Choroid plexus epithelial cell (primary cell): Measurements from ENCODE around the gene GNA15.
"Not testable (repeated sequence)": the region's sequence is repeated elsewhere in the genome, so short reads cannot be mapped to it uniquely, and the experiment has no call there.

ENCODE experiments used
- DNase-seq: peaks from one replicate; pipeline ENCODE4 v3.0.0-alpha.2; 2010; ENCODE audit warnings: low read depth
- H3K4me3 ChIP-seq: 2 replicates; pipeline ENCODE4 v1.5.1; 2011; ENCODE audit warnings: low read depth, mild to moderate bottlenecking, control low read depth, low read length, moderate library complexity
- CTCF ChIP-seq: conservative IDR thresholded peaks from 2 replicates; pipeline ENCODE4 v1.5.1; 2011; ENCODE audit warnings: low read depth, mild to moderate bottlenecking, control low read depth, inconsistent platforms, low read length, moderate library complexity

GNA15 gene

GRCh38 chr19:3135961-3136683 is at the start of gene GNA15:
GNA15 (plus strand) TSS chr19:3136033; CDS start chr19:3136451, 418 bp downstream.
- no peak for DNase-seq
- TF ChIP-seq CTCF: no peak
- H3K4me3 ChIP-seq: no peak within 1 kb of the TSS

- DNase-seq: no peak
- no peak for TF ChIP-seq CTCF
- no peak overlapping the region for H3K4me3 ChIP-seq
Measured at GRCh38 chr19:3087769-3088168, 48.1 kb upstream of the GNA15 start.

- DNase-seq, H3K4me3 ChIP-seq: not testable (repeated sequence)
Measured at GRCh38 chr19:3089299-3089855, 46.5 kb upstream of the GNA15 start.

GRCh38 chr19:3094601-3095440 is 41.0 kb upstream of the GNA15 start:
- H3K4me3 ChIP-seq: peak overlapping the region; percentile 92
- DNase-seq: peak; percentile 39
- TF ChIP-seq CTCF: no peak

GRCh38 chr19:3095441-3096191 is 40.2 kb upstream of the GNA15 start:
- no peak for TF ChIP-seq CTCF
- peak overlapping the region; percentile 92 for H3K4me3 ChIP-seq
- no peak for DNase-seq

- no peak for TF ChIP-seq CTCF
- peak overlapping the region; percentile 92 for H3K4me3 ChIP-seq
- DNase-seq: no peak
Measured at GRCh38 chr19:3096267-3096901, 39.4 kb upstream of the GNA15 start.

GRCh38 chr19:3096902-3097326 is 38.9 kb upstream of the GNA15 start:
- H3K4me3 ChIP-seq: no peak overlapping the region
- no peak for TF ChIP-seq CTCF
- DNase-seq: no peak
